HCT116 (cell line): ENCODE measurements around the gene CCDC182. TPM values are rescaled to one million over a fixed set of nuclear protein-coding genes. Genes with fewer than 3 reads are reported as not detected.

Experiments used
- ATAC-seq: fragments of 200-7000 bp; cut with Tn5 transposase; 2 replicates; pipeline ENCODE4 v1.9.1; 2020; ENCODE audit warnings: mild to moderate bottlenecking, moderate library complexity
- BruUV-seq: library from RNA; stranded (reverse); fragments of 400-500 nt; replicated peaks from 2 replicates; lab custom pipeline; 2021; lab: Mats Ljungman, UMichigan
- CTCF ChIA-PET: fragments of 300-600 bp; sonication (Branson Sonifier 250); formaldehyde crosslinking; loops from one replicate; lab custom pipeline; 2021; ENCODE audit warnings: antibody characterized with exemption; lab: Charles Lee
- POLR2A ChIA-PET: fragments of 300-600, 350-600 bp; sonication (Branson Sonifier 250); formaldehyde crosslinking; loops from one replicate; lab custom pipeline; 2021; ENCODE audit warnings: antibody characterized with exemption; lab: Charles Lee
- RAD21 ChIA-PET, 2 experiments: fragments of 300-600 bp; sonication (Branson Sonifier 250); formaldehyde crosslinking; loops; one replicate each; lab custom pipeline; 2023; ENCODE audit warnings: low total read pairs in 2 of 2; ENCODE audit not compliant: uncharacterized antibody in 2 of 2, unreplicated experiment in 2 of 2, low non-redundant PET in 1 of 2; lab: Charles Lee
- DNase-seq: peaks from one replicate; pipeline ENCODE4 v3.0.0-alpha.2; 2010; ENCODE audit warnings: low read depth, low spot score
- H2AFZ ChIP-seq: fragments of 200-600 bp; shearing (Covaris generic), sonication (generic); 2 replicates; pipeline ENCODE4 v1.6.1; 2017; ENCODE audit warnings: low read depth, mixed run types, mixed read lengths, antibody characterized with exemption, low read length; ENCODE audit not compliant: poor library complexity, severe bottlenecking
- H3K27ac ChIP-seq: 2 replicates; pipeline ENCODE4 v1.5.1; 2012; ENCODE audit warnings: low read depth, low read length
- H3K27me3 ChIP-seq: fragments of 200-600 bp; sonication (generic); 2 replicates; pipeline ENCODE4 v1.6.1; 2016; ENCODE audit warnings: mixed run types, low read length, mixed read lengths; ENCODE audit not compliant: insufficient read depth
- H3K36me3 ChIP-seq, 2 experiments: fragments of 200-500 bp in 1 of 2; fragments of 200-600 bp in 1 of 2; sonication (Bioruptor generic) in 1 of 2; sonication (generic) in 1 of 2; 2 replicates each; pipeline versions ENCODE4 v1.5.1 to v1.6.1; 2014 to 2016; ENCODE audit warnings: low read length in 2 of 2, inconsistent platforms in 1 of 2, mixed read lengths in 1 of 2, mixed run types in 1 of 2; ENCODE audit not compliant: insufficient read depth in 2 of 2, control insufficient read depth in 1 of 2
- H3K4me1 ChIP-seq, 2 experiments: fragments of 200-600 bp in 1 of 2; sonication (generic) in 1 of 2; 2 replicates each; pipeline versions ENCODE4 v1.5.1 to v1.6.1; 2012 to 2017; ENCODE audit warnings: low read length in 2 of 2, inconsistent platforms in 1 of 2, mild to moderate bottlenecking in 1 of 2, mixed read lengths in 1 of 2, mixed run types in 1 of 2, moderate library complexity in 1 of 2; ENCODE audit not compliant: insufficient read depth in 2 of 2, control insufficient read depth in 1 of 2
- H3K4me2 ChIP-seq: fragments of 200-600 bp; sonication (generic); 2 replicates; pipeline ENCODE4 v1.6.1; 2017; ENCODE audit warnings: mixed run types, low read length, mixed read lengths
- H3K4me3 ChIP-seq, 2 experiments: fragments of 200-600 bp in 1 of 2; sonication (generic) in 1 of 2; replicated peaks in 1 of 2; 2 replicates each; pipeline ENCODE4 v1.5.1; 2011 to 2016; ENCODE audit warnings: low read length in 2 of 2, control low read depth in 1 of 2, low read depth in 1 of 2, mild to moderate bottlenecking in 1 of 2, mixed read lengths in 1 of 2, mixed run types in 1 of 2
- H3K79me2 ChIP-seq: fragments of 200-600 bp; sonication (generic); 2 replicates; pipeline ENCODE4 v1.6.1; 2017; ENCODE audit warnings: mild to moderate bottlenecking, mixed run types, low read length, moderate library complexity, mixed read lengths; ENCODE audit not compliant: insufficient read depth
- H3K9ac ChIP-seq: fragments of 200-600 bp; sonication (generic); 2 replicates; pipeline ENCODE4 v1.6.1; 2016; ENCODE audit warnings: low read length, mixed read lengths
- H3K9me2 ChIP-seq: fragments of 200-600 bp; sonication (generic), shearing (Covaris generic); 2 replicates; pipeline ENCODE4 v1.6.1; 2017; ENCODE audit warnings: mixed run types, mild to moderate bottlenecking, moderate library complexity; ENCODE audit not compliant: insufficient read depth
- H3K9me3 ChIP-seq, 2 experiments: fragments of 200-500 bp in 1 of 2; fragments of 200-600 bp in 1 of 2; sonication (Bioruptor generic) in 1 of 2; sonication (generic) in 1 of 2; 2 replicates each; pipeline ENCODE4 v1.6.1; 2014 to 2017; ENCODE audit warnings: low read length in 2 of 2, mixed read lengths in 2 of 2, inconsistent platforms in 1 of 2, low read depth in 1 of 2, mild to moderate bottlenecking in 1 of 2, mixed run types in 1 of 2, moderate library complexity in 1 of 2; ENCODE audit not compliant: control insufficient read depth in 1 of 2, insufficient read depth in 1 of 2
- H4K20me1 ChIP-seq: fragments of 200-600 bp; sonication (generic), shearing (Covaris generic); 2 replicates; pipeline ENCODE4 v1.6.1; 2017; ENCODE audit warnings: mixed run types, mild to moderate bottlenecking, moderate library complexity; ENCODE audit not compliant: insufficient read depth
- ATF3 ChIP-seq: IDR thresholded peaks from 2 replicates; pipeline ENCODE4 v1.6.1; 2012
- CBX3 ChIP-seq: IDR thresholded peaks from 2 replicates; pipeline ENCODE4 v1.6.1; 2012; ENCODE audit warnings: low read depth
- CEBPB ChIP-seq: IDR thresholded peaks from 2 replicates; pipeline ENCODE4 v1.6.1; 2012; ENCODE audit warnings: low read depth
- CTCF ChIP-seq, 3 experiments: fragments of 200-600 bp in 1 of 3; sonication (generic) in 1 of 3; IDR thresholded peaks in 2 of 3; conservative IDR thresholded peaks in 1 of 3; 2 replicates each; pipeline ENCODE4 v1.5.1; 2012 to 2017; ENCODE audit warnings: low read depth in 2 of 3, low read length in 2 of 3, antibody characterized with exemption in 1 of 3, borderline replicate concordance in 1 of 3, control low read depth in 1 of 3, mild to moderate bottlenecking in 1 of 3, mixed read lengths in 1 of 3, mixed run types in 1 of 3, moderate library complexity in 1 of 3; ENCODE audit not compliant: insufficient read depth in 1 of 3
- EGR1 ChIP-seq: IDR thresholded peaks from 2 replicates; pipeline ENCODE4 v1.6.1; 2012; ENCODE audit warnings: low read depth
- MAX ChIP-seq: IDR thresholded peaks from 2 replicates; pipeline ENCODE4 v1.6.1; 2012
- RAD21 ChIP-seq: IDR thresholded peaks from 2 replicates; pipeline ENCODE4 v1.6.1; 2012; ENCODE audit warnings: low read depth, mild to moderate bottlenecking
- REST ChIP-seq: IDR thresholded peaks from 2 replicates; pipeline ENCODE4 v1.6.1; 2012; ENCODE audit warnings: low read depth
- SIN3A ChIP-seq: IDR thresholded peaks from 2 replicates; pipeline ENCODE4 v1.6.1; 2012; ENCODE audit warnings: low read depth
- SP1 ChIP-seq: IDR thresholded peaks from 2 replicates; pipeline ENCODE4 v1.6.1; 2012; ENCODE audit warnings: low read depth
- SRF ChIP-seq: IDR thresholded peaks from 2 replicates; pipeline ENCODE4 v1.6.1; 2012; ENCODE audit warnings: low read depth
- YY1 ChIP-seq: IDR thresholded peaks from 2 replicates; pipeline ENCODE4 v1.6.1; 2011; ENCODE audit warnings: low read length, low read depth, moderate library complexity, mild to moderate bottlenecking; ENCODE audit not compliant: insufficient replicate concordance; ENCODE audit errors: extremely low read depth
- ZFX ChIP-seq: fragments of 450-650 bp; IDR thresholded peaks from 2 replicates; pipeline ENCODE4 v1.6.1; 2017
- intact Hi-C: fragments of 100-400 bp; cut with micrococcal nuclease; formaldehyde crosslinking; loops from 2 replicates; pipeline ENCODE4 v1.10.0; 2022
- total RNA-seq: library from RNA; stranded (reverse); gene quantifications from one replicate; pipeline ENCODE4 v1.2.1, GENCODE V29; 2021; ENCODE audit not compliant: unreplicated experiment

CCDC182 gene
- total RNA-seq, 1 experiment from 2014 or later, result not detected

GRCh38 chr17:57784226-57784895 lies 39.3 kb upstream of the CCDC182 start (continued):
- TF ChIP-seq REST, result no peak

- DNase-seq, result peak; percentile 18
- peak overlapping the region; percentile 69 for H2AFZ ChIP-seq
- no TSS peak for BruUV-seq
- H3K27me3 ChIP-seq, result peaks cover 21% of the 10 kb centered on the region
- H4K20me1 ChIP-seq, result no peaks in the 10 kb centered on the region
- no peak overlapping the region for H3K27ac ChIP-seq
- H3K79me2 ChIP-seq, result no peaks in the 10 kb centered on the region
- peak overlapping the region; percentile 55 for H3K4me2 ChIP-seq
- POLR2A ChIA-PET, result interaction anchor here (1.2 kb wide), 1 partner anchor 653 kb away, joined by 3 read pairs; no protein-coding TSS in a partner anchor
- H3K9me3 ChIP-seq, result no peaks in the 10 kb centered on the region
- intact Hi-C loops, result no loop called here
- no peak overlapping the region for H3K9ac ChIP-seq
- peaks cover 7 to 11% of the 10 kb centered on the region in 2 experiments; a peak in 2 of 4 replicates for H3K4me1 ChIP-seq
- peak; percentile 98 for ATAC-seq
- peak; percentile 68 for TF ChIP-seq YY1
- TF ChIP-seq REST, result no peak
- peak; percentile 71; the same call in 1 of the 2 replicates for TF ChIP-seq MAX
- TF ChIP-seq CBX3, result no peak
- no peak for TF ChIP-seq SP1
- no peak for TF ChIP-seq SIN3A
- TF ChIP-seq CEBPB, result no peak
- TF ChIP-seq EGR1, result peak; percentile 78
- peak; percentile 78 to 100 (median 99) for TF ChIP-seq CTCF (IDR thresholded peaks at IDR 0.05 in 2 of 3, conservative IDR thresholded peaks at IDR 0.05 in 1 of 3; ENCODE audit: borderline replicate concordance in 1 of 3, insufficient read depth in 1 of 3, low read depth in 2 of 3, low read length in 2 of 3)
- no peak for TF ChIP-seq ATF3
- TF ChIP-seq ZFX, result no peak
- peak; percentile 83 for TF ChIP-seq RAD21
- TF ChIP-seq SRF, result no peak
- H3K4me3 ChIP-seq, result peak overlapping the region in 1 of 2 experiments; percentile 13; a peak in 1 of 4 replicates
- no peaks in the 10 kb centered on the region for H3K9me2 ChIP-seq
- RAD21 ChIA-PET, result interaction anchor here in 1 of 2 experiments (1.4 kb wide), 2 partner anchors 29 to 111 kb away, joined by 3 to 4 read pairs; no protein-coding TSS in a partner anchor
- CTCF ChIA-PET, result interaction anchor here (0.6 to 3.1 kb wide), 31 partner anchors 9 to 677 kb away, joined by 3 to 24 read pairs (median 4); partner anchors contain the start of gene MSI2
- no peaks in the 10 kb centered on the region for H3K36me3 ChIP-seq
These were observed 38.2 kb upstream of the CCDC182 start for GRCh38 chr17:57783338-57783742.
